Neural cell (in vitro differentiated cells): ENCODE measurements around the gene TMEM273. TPM values are rescaled to one million over a fixed set of nuclear protein-coding genes. Genes with fewer than 3 reads are reported as not detected.

Experiments
- H2AFZ ChIP-seq: fragments of 200-600, 300-800 bp; sonication (generic), shearing (Covaris generic); 2 replicates; pipeline ENCODE4 v1.6.0; 2014; ENCODE audit warnings: low read depth, mild to moderate bottlenecking, antibody characterized with exemption, low read length, moderate library complexity
- H3F3A ChIP-seq: fragments of 200-600 bp; shearing (Covaris generic); 2 replicates; pipeline ENCODE4 v1.6.1; 2016; ENCODE audit warnings: mild to moderate bottlenecking, moderate library complexity, mixed read lengths, antibody characterized with exemption, low read length; ENCODE audit not compliant: insufficient read depth, poor library complexity, severe bottlenecking
- H3K27ac ChIP-seq: fragments of 200-600, 300-800 bp; sonication (generic), shearing (Covaris generic); 2 replicates; pipeline ENCODE4 v1.5.1; 2014; ENCODE audit warnings: mild to moderate bottlenecking, low read length, moderate library complexity
- H3K27me3 ChIP-seq: fragments of 300-800, 200-600 bp; sonication (generic), shearing (Covaris generic); 2 replicates; pipeline ENCODE4 v1.6.0; 2014; ENCODE audit warnings: mild to moderate bottlenecking, low read depth, low read length, moderate library complexity; ENCODE audit not compliant: insufficient read depth
- H3K36me3 ChIP-seq: fragments of 300-800, 200-600 bp; sonication (generic), shearing (Covaris generic); 2 replicates; pipeline ENCODE4 v1.5.1; 2014; ENCODE audit warnings: mild to moderate bottlenecking, antibody characterized with exemption, low read length, moderate library complexity; ENCODE audit not compliant: insufficient read depth
- H3K4me2 ChIP-seq: fragments of 300-800, 200-600 bp; sonication (generic), shearing (Covaris generic); 2 replicates; pipeline ENCODE4 v1.6.0; 2014; ENCODE audit warnings: mild to moderate bottlenecking, low read length
- H3K4me3 ChIP-seq: fragments of 300-800, 200-600 bp; sonication (generic), shearing (Covaris generic); 2 replicates; pipeline ENCODE4 v1.5.1; 2014; ENCODE audit warnings: mild to moderate bottlenecking, low read length, moderate library complexity
- H3K79me2 ChIP-seq: fragments of 200-600 bp; shearing (Covaris generic); replicated peaks from 2 replicates; pipeline ENCODE4 v1.6.0; 2014; ENCODE audit warnings: mild to moderate bottlenecking, low read length, moderate library complexity; ENCODE audit not compliant: insufficient read depth
- H3K9ac ChIP-seq: fragments of 300-800, 200-600 bp; sonication (generic), shearing (Covaris generic); 2 replicates; pipeline ENCODE4 v1.6.1; 2016; ENCODE audit warnings: mild to moderate bottlenecking, low read length, mixed read lengths
- H3K9me2 ChIP-seq: fragments of 200-600 bp; shearing (Covaris generic); 2 replicates; pipeline ENCODE4 v1.6.1; 2016; ENCODE audit warnings: mild to moderate bottlenecking, low read length, mixed read lengths; ENCODE audit not compliant: insufficient read depth
- H3K9me3 ChIP-seq: fragments of 200-600, 300-800 bp; sonication (generic), shearing (Covaris generic); 2 replicates; pipeline ENCODE4 v1.6.1; 2016; ENCODE audit warnings: mild to moderate bottlenecking, mixed run types, low read length, moderate library complexity, mixed read lengths
- H4K20me1 ChIP-seq: fragments of 200-600 bp; shearing (Covaris generic); 2 replicates; pipeline ENCODE4 v1.6.1; 2016; ENCODE audit warnings: mild to moderate bottlenecking, mixed run types; ENCODE audit not compliant: insufficient read depth
- EP300 ChIP-seq: fragments of 450-650 bp; conservative IDR thresholded peaks from 2 replicates; pipeline ENCODE4 v1.6.1; 2014; ENCODE audit warnings: antibody characterized with exemption, mild to moderate bottlenecking, moderate library complexity; ENCODE audit not compliant: poor library complexity, severe bottlenecking
- EZH2 ChIP-seq: fragments of 200-600, 300-800 bp; shearing (Covaris generic), sonication (generic); IDR thresholded peaks from 2 replicates; pipeline ENCODE4 v1.6.1; 2014; ENCODE audit warnings: antibody characterized with exemption, low read length, borderline replicate concordance, mild to moderate bottlenecking; ENCODE audit not compliant: insufficient read depth, poor library complexity, severe bottlenecking
- MXI1 ChIP-seq: fragments of 450-650 bp; conservative IDR thresholded peaks from 2 replicates; pipeline ENCODE4 v1.6.1; 2014; ENCODE audit warnings: antibody characterized with exemption, mild to moderate bottlenecking; ENCODE audit not compliant: poor library complexity, severe bottlenecking
- POLR2AphosphoS5 ChIP-seq: IDR thresholded peaks from 2 replicates; pipeline ENCODE4 v1.6.1; 2012
- RAD21 ChIP-seq: fragments of 450-650 bp; conservative IDR thresholded peaks from 2 replicates; pipeline ENCODE4 v1.6.1; 2014; ENCODE audit warnings: antibody characterized with exemption, mild to moderate bottlenecking, moderate library complexity
- REST ChIP-seq: IDR thresholded peaks from 2 replicates; pipeline ENCODE4 v1.6.1; 2012; ENCODE audit warnings: borderline replicate concordance
- SMC3 ChIP-seq: fragments of 450-650 bp; conservative IDR thresholded peaks from 2 replicates; pipeline ENCODE4 v1.6.1; 2014; ENCODE audit warnings: antibody characterized with exemption, mild to moderate bottlenecking, moderate library complexity; ENCODE audit not compliant: poor library complexity
- TAF1 ChIP-seq: IDR thresholded peaks from 2 replicates; pipeline ENCODE4 v1.6.1; 2012; ENCODE audit warnings: low read depth
- polyA plus RNA-seq: library from polyadenylated mRNA; depleted of rRNA; stranded (reverse); fragments of >200 nt; gene quantifications from 2 replicates; pipeline ENCODE4 v1.2.3, GENCODE V29; 2014
- TF ChIP-seq, protein P1 (sequence below): fragments of 450-650 bp; IDR thresholded peaks from 2 replicates; pipeline ENCODE4 v1.5.1; 2014; ENCODE audit warnings: antibody characterized with exemption, mild to moderate bottlenecking, moderate library complexity; ENCODE audit not compliant: poor library complexity, severe bottlenecking

TMEM273 gene
- polyA plus RNA-seq, 1 donor from 2014 or later, result not detected

GRCh38 chr10:49218480-49218879 lies 30.3 kb upstream of the TMEM273 start:
- Histone ChIP-seq H3K36me3 (no peaks in the 10 kb centered on the region), H3K4me3 (no peak overlapping the region), H3K79me2 (no peaks in the 10 kb centered on the region), H3K4me2 (no peak overlapping the region), H3K9me2 (no peaks in the 10 kb centered on the region), H4K20me1 (no peaks in the 10 kb centered on the region), H3F3A (no peaks in the 10 kb centered on the region), H3K9me3 (no peaks in the 10 kb centered on the region), H3K9ac (no peak overlapping the region), H3K27ac (no peak overlapping the region), H2AFZ (no peak overlapping the region), H3K27me3 (no peaks in the 10 kb centered on the region)
- TF ChIP-seq EP300 (no peak), REST (no peak), POLR2AphosphoS5 (no peak), TAF1 (no peak)
- TF ChIP-seq, protein P1, sequence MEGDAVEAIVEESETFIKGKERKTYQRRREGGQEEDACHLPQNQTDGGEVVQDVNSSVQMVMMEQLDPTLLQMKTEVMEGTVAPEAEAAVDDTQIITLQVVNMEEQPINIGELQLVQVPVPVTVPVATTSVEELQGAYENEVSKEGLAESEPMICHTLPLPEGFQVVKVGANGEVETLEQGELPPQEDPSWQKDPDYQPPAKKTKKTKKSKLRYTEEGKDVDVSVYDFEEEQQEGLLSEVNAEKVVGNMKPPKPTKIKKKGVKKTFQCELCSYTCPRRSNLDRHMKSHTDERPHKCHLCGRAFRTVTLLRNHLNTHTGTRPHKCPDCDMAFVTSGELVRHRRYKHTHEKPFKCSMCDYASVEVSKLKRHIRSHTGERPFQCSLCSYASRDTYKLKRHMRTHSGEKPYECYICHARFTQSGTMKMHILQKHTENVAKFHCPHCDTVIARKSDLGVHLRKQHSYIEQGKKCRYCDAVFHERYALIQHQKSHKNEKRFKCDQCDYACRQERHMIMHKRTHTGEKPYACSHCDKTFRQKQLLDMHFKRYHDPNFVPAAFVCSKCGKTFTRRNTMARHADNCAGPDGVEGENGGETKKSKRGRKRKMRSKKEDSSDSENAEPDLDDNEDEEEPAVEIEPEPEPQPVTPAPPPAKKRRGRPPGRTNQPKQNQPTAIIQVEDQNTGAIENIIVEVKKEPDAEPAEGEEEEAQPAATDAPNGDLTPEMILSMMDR, result no peak

GRCh38 chr10:49217645-49218044 lies 29.5 kb upstream of the TMEM273 start:
- no peaks in the 10 kb centered on the region for H3K36me3 ChIP-seq
- no peak overlapping the region for H3K9ac ChIP-seq
- H3K9me3 ChIP-seq, result no peaks in the 10 kb centered on the region
- H3K27ac ChIP-seq, result no peak overlapping the region
- H3F3A ChIP-seq, result no peaks in the 10 kb centered on the region
- no peaks in the 10 kb centered on the region for H4K20me1 ChIP-seq
- H3K27me3 ChIP-seq, result no peaks in the 10 kb centered on the region
- TF ChIP-seq MXI1 (no peak), SMC3 (no peak), REST (no peak), RAD21 (no peak), POLR2AphosphoS5 (no peak), EP300 (no peak), TAF1 (no peak), EZH2 (no peak)
- TF ChIP-seq, protein P1, result no peak
- no peak overlapping the region for H2AFZ ChIP-seq
- H3K4me2 ChIP-seq, result no peak overlapping the region
- no peaks in the 10 kb centered on the region for H3K79me2 ChIP-seq
- H3K4me3 ChIP-seq, result no peak overlapping the region
- no peaks in the 10 kb centered on the region for H3K9me2 ChIP-seq
